ENCODE measurements around the gene ADCY2. TPM values are rescaled to one million over a fixed set of nuclear protein-coding genes. Genes with fewer than 3 reads are reported as not detected.

Gene ADCY2
- total and polyA plus RNA-seq, 9 of the 15 experiments (the other 6 are each of a cell fraction or from before 2014, with no cell fraction given) = 0.01 to 0.15 (median 0.03) TPM; not detected in 5

GRCh38 chr5:7762267-7762666 lies 366.3 kb downstream of the ADCY2 start:
- H2AFZ ChIP-seq (ENCODE audit: low read depth, low read length) = no peak overlapping the region
- H3K9me1 ChIP-seq (ENCODE audit: control insufficient read depth, insufficient read depth, low read length) = no peaks in the 10 kb centered on the region
- CTCF ChIA-PET (ENCODE audit: low intra/inter-chr PET ratio) = no interaction called here
- WGBS (ENCODE audit: insufficient coverage, low coverage, missing lambda C conversion rate) = 0% methylated on average over 2 of the region's 2 CpGs
- no peak for FAIRE-seq
- POLR2A ChIA-PET = no interaction called here
- H3K4me2 ChIP-seq (ENCODE audit: insufficient read depth, low read length) = no peak overlapping the region
- H3K9me3 ChIP-seq (replicated peaks; ENCODE audit: control insufficient read depth, insufficient read depth, low read depth, low read length) = no peaks in the 10 kb centered on the region
- no peak overlapping the region for H3K9ac ChIP-seq (ENCODE audit: insufficient read depth in 1 of 2, low read depth in 2 of 2, low read length in 2 of 2)
- H3K4me3 ChIP-seq = no peak overlapping the region
- peaks cover 8 to 24% of the 10 kb centered on the region in 2 experiments for H3K27me3 ChIP-seq (ENCODE audit: control insufficient read depth in 2 of 2, insufficient read depth in 2 of 2, low read length in 2 of 2)
- ATAC-seq = peak; percentile 44; the same call in 2 of the 3 replicates
- intact Hi-C loops (cut with micrococcal nuclease) (no loop called here), in situ Hi-C loops (cut with MboI) (no loop called here)
- H3K4me1 ChIP-seq (replicated peaks in 1 of 2; ENCODE audit: control insufficient read depth in 2 of 2, insufficient read depth in 2 of 2, low read length in 2 of 2) = no peaks in the 10 kb centered on the region
- TF ChIP-seq COPS2 (conservative IDR thresholded peaks at IDR 0.05) = no peak
- no peak for TF ChIP-seq PYGO2 (tag; IDR thresholded peaks at IDR 0.05)
- no peak for TF ChIP-seq BRD4 (IDR thresholded peaks at IDR 0.05)
- TF ChIP-seq ZNF146 (CRISPR knock-in tag; IDR thresholded peaks at IDR 0.05; ENCODE audit: unreplicated experiment) = no peak
- no peak for TF ChIP-seq STAT5B (CRISPR knock-in tag; IDR thresholded peaks at IDR 0.05)
- TF ChIP-seq FUS (optimal IDR thresholded peaks at IDR 0.05; ENCODE audit: low read depth, low read length) = no peak
- TF ChIP-seq CREBBP (IDR thresholded peaks at IDR 0.05; ENCODE audit: low read depth, low read length) = no peak
- TF ChIP-seq E2F4 (CRISPR knock-in tag; IDR thresholded peaks at IDR 0.05; ENCODE audit: low read depth) = no peak
- no peak for TF ChIP-seq ZBTB5 (IDR thresholded peaks at IDR 0.05)
- no peak for TF ChIP-seq RBM25 (IDR thresholded peaks at IDR 0.05; ENCODE audit: low read depth, low read length, severe bottlenecking)
- no peak for TF ChIP-seq GTF2A2 (tag; IDR thresholded peaks at IDR 0.05)
- no peak for TF ChIP-seq ZNF551 (CRISPR knock-in tag; IDR thresholded peaks at IDR 0.05)
- no peak for TF ChIP-seq SLC30A9 (CRISPR knock-in tag; IDR thresholded peaks at IDR 0.05)
- TF ChIP-seq ZNF212 (CRISPR knock-in tag; IDR thresholded peaks at IDR 0.05) = no peak
- TF ChIP-seq SMARCE1 (IDR thresholded peaks at IDR 0.05) = no peak
- TF ChIP-seq ARNT (IDR thresholded peaks at IDR 0.05) = no peak
- no peak for TF ChIP-seq JUND (IDR thresholded peaks at IDR 0.05; ENCODE audit: borderline replicate concordance, low read depth, low read length)
- no peak for TF ChIP-seq JUND (tag; IDR thresholded peaks at IDR 0.05; ENCODE audit: borderline replicate concordance, low read depth, low read length)
- H3K79me2 ChIP-seq (ENCODE audit: control insufficient read depth, insufficient read depth, low read length) = no peaks in the 10 kb centered on the region
- no peaks in the 10 kb centered on the region for H3K36me3 ChIP-seq (ENCODE audit: control insufficient read depth, insufficient read depth, low read length)
- no peak overlapping the region for H3K27ac ChIP-seq (ENCODE audit: extremely low read depth, low read depth, low read length)
- DNase-seq (ENCODE audit: extremely low read depth in 1 of 4, low spot score in 3 of 4) = no peak
- no TSS peak for BruUV-seq (replicated peaks)
- H4K20me1 ChIP-seq (replicated peaks; ENCODE audit: control insufficient read depth, insufficient read depth, low read length) = no peaks in the 10 kb centered on the region

Data from K562 (cell line).